HEK293T (cell line): ENCODE data around the gene ATP5ME.

Experiments used
- ARNT ChIP-seq: fragments of 450-650 bp; IDR thresholded peaks from 2 replicates; pipeline ENCODE4 v1.6.1; 2017; ENCODE audit warnings: mild to moderate bottlenecking
- BHLHE40 ChIP-seq: fragments of 450-650 bp; IDR thresholded peaks from 2 replicates; pipeline ENCODE4 v1.6.1; 2016; ENCODE audit warnings: mild to moderate bottlenecking, moderate library complexity, borderline replicate concordance
- CTBP1 ChIP-seq: fragments of 450-650 bp; IDR thresholded peaks from 2 replicates; pipeline ENCODE4 v1.6.1; 2016; ENCODE audit warnings: borderline replicate concordance
- ELF4 ChIP-seq: fragments of 450-650 bp; IDR thresholded peaks from 2 replicates; pipeline ENCODE4 v1.6.1; 2017; ENCODE audit warnings: antibody characterized with exemption
- FOXA1 ChIP-seq: fragments of 450-650 bp; IDR thresholded peaks from 2 replicates; pipeline ENCODE4 v1.6.1; 2016; ENCODE audit warnings: mild to moderate bottlenecking
- FOXK2 ChIP-seq: fragments of 450-650 bp; IDR thresholded peaks from 2 replicates; pipeline ENCODE4 v1.6.1; 2016; ENCODE audit warnings: mild to moderate bottlenecking
- FOXM1 ChIP-seq: fragments of 450-650 bp; IDR thresholded peaks from 2 replicates; pipeline ENCODE4 v1.6.1; 2017; ENCODE audit warnings: mild to moderate bottlenecking, borderline replicate concordance
- HDGF ChIP-seq: fragments of 450-650 bp; IDR thresholded peaks from 2 replicates; pipeline ENCODE4 v1.6.1; 2017; ENCODE audit warnings: antibody characterized with exemption, borderline replicate concordance
- NFRKB ChIP-seq: fragments of 450-650 bp; IDR thresholded peaks from 2 replicates; pipeline ENCODE4 v1.6.1; 2016; ENCODE audit warnings: mild to moderate bottlenecking, moderate library complexity
- PKNOX1 ChIP-seq: fragments of 450-650 bp; IDR thresholded peaks from 2 replicates; pipeline ENCODE4 v1.6.1; 2016
- SP1 ChIP-seq: fragments of 450-650 bp; IDR thresholded peaks from 2 replicates; pipeline ENCODE4 v1.6.1; 2017
- SUZ12 ChIP-seq: fragments of 450-650 bp; IDR thresholded peaks from 2 replicates; pipeline ENCODE4 v1.6.1; 2016; ENCODE audit warnings: mild to moderate bottlenecking
- TARDBP ChIP-seq: fragments of 450-650 bp; IDR thresholded peaks from 2 replicates; pipeline ENCODE4 v1.6.1; 2016
- ZNF384 ChIP-seq: fragments of 450-650 bp; IDR thresholded peaks from 2 replicates; pipeline ENCODE4 v1.6.1; 2016

- TF ChIP-seq PKNOX1 (no peak), FOXA1 (no peak), ARNT (no peak), ELF4 (no peak), HDGF (no peak), ZNF384 (no peak), NFRKB (no peak), BHLHE40 (no peak), FOXM1 (no peak), SP1 (no peak), CTBP1 (no peak), SUZ12 (no peak), TARDBP (no peak), FOXK2 (no peak)
Observed at GRCh38 chr4:692771-693554, 18.9 kb upstream of the ATP5ME start.
